GM19025 (cell line): Measurements from ENCODE around the gene SRMS.
"Not testable (repeated sequence)": the region's sequence is repeated elsewhere in the genome, so short reads cannot be mapped to it uniquely, and the experiment has no call there.

Experiments used
- ATAC-seq: cut with Tn5 transposase; IDR thresholded peaks from one replicate; pipeline ENCODE4 v1.9.1; 2021; ENCODE audit warnings: mild to moderate bottlenecking, low read depth, moderate library complexity; ENCODE audit not compliant: unreplicated experiment

Gene SRMS

DNA sequence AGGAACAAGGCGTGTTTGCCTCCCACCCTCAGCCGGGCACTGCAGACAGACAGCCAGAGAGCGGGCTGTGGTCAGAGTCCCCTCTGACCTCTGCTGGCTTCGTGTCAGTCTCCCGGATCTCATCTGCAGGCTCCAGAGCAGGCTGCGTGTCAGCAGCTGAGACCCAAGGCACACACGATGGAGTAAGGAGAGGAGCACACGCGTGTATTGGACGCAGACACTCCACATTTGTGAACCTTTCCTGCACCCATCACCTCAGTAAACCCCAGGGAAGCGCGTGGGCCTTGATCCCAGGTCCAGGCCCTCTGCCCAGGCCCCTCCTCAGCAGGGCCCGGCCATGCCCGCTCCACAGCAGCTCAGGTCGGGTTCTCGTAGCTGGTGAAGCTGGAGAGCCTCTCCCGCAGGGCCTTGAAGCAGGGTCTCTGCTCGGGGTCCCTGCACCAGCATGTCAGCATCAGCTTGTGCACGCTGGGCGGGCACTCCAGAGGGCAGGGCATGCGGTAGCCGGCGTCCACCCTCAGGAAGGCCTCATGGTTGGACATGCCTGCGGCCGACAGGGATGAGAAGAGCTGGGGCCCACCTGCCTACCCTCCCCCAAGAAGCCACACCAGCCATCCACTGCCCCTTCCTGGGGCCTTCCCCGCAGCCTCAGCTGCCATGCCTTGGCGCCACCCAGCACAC lies 18.2 kb downstream of the SRMS start:
- no peak for ATAC-seq

DNA sequence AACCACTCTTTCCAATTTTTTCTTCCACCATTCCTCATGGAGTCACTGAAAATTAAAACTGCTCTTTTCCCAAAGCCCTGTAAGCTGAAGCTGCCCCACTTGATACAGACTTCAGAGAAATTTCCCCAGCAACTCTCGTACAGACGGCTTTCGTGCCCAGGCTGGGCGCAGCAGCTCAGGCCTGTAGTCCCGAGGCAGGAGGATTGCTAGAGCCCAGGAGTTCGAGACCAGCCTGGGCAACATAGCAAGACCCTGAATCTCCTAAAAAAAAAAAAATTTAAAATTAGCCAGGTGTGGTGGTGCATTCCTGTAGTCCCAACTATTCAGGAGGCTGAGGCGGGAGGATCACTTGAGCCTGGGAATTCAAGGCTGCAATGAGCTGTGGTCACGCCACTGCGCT lies 20.4 kb downstream of the SRMS start:
- no peak for ATAC-seq

DNA sequence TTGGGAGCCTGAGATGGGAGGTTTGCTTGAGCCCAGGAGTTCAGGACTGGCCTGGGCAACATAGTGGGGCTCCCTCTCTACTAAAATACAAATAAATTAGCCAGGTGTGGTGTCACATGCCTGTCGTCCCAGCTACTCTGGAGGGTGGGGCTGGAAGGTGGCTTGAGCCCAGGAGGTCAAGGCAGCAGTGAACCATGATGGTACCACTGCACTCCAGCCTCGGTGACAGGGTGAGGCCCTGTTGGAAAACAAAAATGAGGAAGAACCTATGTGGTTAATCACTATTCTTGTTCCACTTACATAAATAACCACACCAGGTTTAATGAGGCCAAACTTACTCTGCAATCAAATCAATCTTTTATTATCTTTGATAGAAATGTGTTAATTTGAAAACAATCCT lies 21.6 kb downstream of the SRMS start:
- ATAC-seq = no peak

DNA sequence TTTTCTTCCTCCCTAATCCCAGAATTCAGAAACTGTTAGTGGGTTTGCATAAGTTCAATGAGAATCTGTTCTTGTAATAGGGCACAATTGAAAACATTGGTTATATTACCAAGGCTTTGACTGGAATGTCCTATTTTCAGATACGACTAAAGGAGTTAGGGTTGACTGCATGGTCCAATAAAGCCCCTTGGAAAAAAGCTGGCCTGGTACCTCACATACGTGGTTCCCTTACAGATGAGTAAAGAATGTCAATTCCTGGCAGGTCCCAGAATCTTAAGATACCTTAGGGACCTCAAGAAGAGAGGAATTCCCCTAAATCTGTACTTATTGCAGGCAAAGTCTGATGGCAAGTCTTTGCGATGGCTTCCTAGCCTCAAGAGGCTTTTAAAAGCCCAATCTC lies 22.4 kb downstream of the SRMS start:
- no peak for ATAC-seq

DNA sequence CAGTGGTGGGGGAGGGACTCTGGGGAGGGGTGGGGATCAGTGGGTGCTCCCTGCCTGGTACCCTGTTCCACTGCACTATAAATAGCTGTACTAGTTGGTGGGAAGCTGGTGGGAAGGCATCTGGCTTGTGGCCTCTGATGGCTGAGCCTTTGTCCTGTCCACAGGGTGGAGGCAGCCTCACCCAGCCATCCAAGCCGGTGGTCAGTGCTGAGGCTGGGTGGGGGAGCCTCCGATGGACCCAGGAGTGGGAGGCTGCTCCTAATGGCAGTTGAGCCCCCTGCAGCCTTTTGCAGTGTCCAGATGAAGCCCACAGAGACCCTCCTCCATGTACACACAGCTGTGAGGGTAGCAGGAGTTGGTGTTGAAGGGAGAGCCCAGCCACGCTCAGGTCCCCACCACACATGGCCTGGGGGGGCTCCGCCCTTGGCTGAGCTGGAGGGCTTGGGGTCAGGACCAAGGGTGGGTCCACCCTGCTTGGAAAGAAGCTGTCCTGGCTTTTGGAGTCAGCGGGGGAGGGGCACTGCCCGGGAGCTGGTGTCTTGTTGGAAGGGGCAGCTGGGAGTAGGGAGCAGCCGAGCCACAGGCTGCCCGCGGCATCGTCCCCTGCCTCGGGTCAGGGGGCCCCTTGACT lies 24.5 kb downstream of the SRMS start:
- ATAC-seq = no peak

DNA sequence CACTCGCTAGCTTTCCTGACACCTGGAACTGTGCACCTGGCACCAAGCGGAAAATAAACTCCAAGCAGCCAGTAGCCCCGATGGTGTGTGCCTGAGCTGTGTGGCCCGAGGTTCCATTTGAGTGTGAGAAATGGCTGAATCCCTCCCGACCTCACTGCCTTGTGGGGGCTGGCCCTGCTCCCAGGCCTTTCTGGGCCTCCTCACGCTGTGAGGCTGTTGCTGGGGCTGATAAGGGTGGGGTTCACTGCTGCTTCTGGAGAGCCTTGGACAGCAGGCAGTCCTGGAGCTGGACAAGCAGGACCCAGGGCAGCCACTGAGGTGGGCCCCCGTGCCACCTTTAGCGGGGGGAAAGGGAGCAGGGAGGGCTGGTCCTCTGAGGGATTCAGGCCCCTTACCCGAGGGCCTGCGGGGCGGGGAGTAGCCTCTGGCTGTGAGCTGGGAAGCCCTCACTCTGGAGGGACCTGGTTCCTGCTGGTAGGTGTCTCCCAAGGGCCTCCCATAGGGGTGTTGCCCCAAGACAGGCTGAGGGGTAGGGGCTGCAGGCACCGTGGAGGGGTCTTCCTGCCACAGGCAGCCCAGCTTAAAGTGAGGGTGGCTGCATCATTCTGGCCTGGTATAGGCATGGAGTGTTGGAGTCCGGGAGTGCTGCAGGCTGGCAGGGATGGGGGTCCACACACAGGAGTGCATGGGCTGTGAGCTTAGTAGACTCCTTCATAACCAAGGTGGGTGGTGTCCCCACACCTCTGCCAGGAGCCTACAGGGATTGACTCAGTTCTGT lies 25.3 kb downstream of the SRMS start:
- no peak for ATAC-seq

DNA sequence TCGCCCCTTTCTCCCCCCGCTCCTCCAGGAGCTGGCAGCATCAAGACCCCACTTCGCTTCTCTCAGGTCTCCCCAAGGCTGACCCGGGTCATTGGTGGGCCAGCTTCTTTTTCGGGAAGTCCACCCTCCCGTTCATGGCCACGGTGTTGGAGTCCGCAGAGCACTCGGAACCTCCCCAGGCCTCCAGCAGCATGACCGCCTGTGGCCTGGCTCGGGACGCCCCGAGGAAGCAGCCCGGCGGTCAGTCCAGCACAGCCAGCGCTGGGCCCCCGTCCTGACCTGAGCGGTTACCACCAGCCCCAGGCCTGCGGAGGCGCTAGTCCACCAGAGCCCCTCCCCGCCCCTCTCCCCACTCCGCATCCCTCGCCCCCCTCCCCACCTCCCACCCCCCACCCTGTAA lies 25.9 kb downstream of the SRMS start:
- ATAC-seq = no peak

DNA sequence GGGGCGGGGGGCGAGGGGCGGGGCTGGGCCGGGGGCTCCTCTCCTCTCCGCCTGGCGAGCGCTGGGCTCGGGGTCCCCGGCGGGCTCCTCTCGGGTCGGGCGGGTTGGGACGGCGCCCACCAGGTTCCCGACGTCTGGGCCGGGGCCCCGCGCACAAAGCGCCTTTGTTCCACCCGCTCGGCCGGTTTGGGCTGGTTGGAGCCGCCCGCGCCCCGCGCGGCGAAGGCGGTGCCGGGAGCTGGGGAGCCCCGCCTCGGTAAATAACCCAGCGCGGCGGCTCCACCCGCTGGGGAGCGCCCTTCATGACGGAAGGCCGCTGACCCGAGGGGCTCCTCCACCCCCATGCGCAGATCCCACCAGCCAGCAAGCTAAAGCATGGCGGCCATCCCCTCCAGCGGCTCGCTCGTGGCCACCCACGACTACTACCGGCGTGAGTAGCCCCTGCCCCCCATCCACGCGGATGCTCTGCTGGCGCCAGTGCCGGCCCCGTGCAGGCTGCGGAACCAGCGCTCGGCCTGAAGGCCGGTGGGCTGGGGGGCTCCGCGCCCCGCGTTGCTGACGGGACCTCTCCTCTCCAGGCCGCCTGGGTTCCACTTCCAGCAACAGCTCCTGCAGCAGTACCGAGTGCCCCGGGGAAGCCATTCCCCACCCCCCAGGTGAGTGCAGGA lies 26.5 kb downstream of the SRMS start:
- ATAC-seq = peak; percentile 48

DNA sequence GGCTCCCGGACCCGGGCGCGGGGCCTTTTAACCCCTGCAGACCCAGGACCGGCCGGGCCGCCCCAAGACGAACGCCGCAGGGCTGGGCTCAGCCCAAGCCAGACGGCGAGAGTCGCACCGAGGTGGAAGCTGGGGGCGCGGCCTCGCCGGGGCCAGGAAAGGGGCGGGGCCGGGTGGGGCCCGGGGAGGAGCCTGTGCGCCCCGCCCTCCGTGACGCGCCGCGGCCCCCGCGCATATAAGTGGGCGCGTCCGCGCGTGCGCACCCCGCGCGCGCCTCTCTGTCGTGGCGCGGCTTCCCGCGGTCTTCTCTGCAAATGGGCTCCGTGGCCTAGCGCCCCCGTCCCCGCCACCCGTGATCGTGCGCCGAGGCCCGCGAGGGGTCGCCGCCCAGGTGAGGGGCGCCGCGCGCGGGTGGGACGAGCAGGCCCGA lies 27.0 kb downstream of the SRMS start, which contains the start of gene PPDPF:
TSS of gene PPDPF (plus strand) at position 262 of the 430 bp plus-strand sequence. CDS start 544 bp downstream, outside the sequence.
- peak; percentile 78 for ATAC-seq

DNA sequence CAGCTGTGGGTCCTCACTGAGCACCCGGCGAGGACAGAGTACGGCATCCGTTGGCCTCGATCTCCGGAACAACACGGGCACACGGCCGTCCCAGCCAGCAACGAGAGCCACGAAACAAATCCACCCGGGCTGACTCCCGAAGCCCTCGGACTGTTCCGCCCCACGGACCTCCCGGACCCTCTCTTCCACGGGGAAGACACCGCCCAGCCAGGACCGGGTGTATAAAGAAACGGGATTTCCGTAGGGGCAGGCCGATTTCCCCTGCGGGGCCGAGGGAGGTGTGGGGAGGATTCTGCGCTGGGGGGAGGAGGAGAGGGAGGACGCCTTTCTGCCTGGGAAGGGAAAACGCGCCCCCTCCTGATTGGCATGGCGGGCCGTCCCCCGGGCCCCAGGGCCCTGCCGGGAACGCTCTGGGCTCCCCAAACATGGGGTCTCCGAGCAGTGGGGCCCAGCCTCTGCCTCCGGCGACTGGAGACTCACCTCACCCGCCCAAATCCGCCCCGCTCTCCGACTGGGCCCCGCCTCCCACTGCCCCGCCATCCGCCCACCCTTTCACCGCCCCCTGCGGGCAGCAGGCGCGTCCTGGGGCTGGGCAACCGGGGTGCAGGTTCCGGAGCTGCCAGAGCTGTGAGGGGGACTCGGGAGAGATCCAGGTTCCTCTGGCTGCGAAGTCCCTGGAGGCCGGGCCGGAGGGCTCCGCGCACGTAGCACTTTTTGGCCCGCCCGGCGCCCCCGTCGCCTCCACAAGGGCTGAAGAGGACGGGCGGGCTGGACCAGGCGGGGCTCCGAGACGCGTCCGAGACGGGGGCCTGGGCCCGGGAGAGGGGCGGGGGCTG lies 27.7 kb downstream of the SRMS start:
- peak; percentile 39 for ATAC-seq

DNA sequence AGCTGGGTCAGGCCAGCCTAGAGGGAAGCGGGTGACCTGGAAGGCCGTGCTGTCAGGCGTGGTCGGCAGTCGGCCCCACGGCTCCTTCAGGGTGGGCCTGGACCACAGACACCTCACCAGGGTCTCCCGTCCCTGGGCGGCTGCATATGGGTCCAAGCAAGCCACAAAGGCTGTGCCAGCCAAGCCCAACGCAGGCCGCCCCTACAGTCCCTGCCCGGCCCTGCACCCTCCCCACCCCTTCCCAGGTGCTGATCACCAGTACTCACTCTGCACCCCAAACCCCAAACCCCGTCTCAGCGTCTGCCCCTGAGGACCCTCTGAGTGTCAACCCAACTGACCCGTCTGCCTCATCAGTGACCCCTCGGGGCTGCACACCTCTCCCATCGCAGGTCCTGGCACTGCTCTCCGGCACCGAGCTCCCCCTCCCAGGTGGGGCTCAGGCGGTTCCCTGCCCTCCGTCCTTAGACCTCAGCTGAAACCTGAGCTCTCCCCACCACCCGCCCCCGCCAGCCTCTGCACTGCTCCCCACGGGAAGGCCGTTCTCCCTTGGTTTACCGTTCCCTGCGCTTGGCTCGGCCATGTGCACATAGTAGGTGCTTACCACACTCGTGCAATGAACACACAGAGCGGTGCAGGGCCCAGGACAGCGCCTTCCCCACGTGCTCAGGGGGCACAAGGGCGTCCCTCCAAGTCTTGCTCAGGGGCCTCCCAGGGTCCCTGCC lies 28.4 kb downstream of the SRMS start:
- ATAC-seq = no peak

DNA sequence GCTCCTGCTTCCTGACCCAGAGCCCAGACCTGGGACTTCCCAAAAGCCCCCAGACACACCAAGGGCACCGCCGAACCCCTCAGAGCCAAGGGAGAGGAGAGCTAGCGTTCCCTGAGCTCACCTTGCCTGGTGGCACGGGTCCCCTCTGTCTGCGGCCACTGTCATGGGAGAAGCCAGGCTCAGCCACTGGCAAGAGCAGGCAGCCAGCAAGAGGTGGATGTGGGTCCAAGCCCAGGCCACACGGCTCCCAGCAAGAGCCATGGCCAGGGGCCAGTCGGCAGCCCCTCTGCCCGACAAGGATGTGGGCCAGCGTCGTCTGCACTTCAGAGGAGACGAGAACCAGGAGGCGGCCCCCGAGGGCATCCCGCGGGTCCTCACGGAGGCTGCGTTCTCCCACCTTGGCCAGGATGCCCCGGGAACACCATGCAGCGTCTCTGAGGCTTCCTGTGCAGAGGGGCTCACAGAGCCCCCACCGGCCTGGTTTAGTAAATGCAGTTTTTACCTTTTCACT lies 29.1 kb downstream of the SRMS start:
- no peak for ATAC-seq

DNA sequence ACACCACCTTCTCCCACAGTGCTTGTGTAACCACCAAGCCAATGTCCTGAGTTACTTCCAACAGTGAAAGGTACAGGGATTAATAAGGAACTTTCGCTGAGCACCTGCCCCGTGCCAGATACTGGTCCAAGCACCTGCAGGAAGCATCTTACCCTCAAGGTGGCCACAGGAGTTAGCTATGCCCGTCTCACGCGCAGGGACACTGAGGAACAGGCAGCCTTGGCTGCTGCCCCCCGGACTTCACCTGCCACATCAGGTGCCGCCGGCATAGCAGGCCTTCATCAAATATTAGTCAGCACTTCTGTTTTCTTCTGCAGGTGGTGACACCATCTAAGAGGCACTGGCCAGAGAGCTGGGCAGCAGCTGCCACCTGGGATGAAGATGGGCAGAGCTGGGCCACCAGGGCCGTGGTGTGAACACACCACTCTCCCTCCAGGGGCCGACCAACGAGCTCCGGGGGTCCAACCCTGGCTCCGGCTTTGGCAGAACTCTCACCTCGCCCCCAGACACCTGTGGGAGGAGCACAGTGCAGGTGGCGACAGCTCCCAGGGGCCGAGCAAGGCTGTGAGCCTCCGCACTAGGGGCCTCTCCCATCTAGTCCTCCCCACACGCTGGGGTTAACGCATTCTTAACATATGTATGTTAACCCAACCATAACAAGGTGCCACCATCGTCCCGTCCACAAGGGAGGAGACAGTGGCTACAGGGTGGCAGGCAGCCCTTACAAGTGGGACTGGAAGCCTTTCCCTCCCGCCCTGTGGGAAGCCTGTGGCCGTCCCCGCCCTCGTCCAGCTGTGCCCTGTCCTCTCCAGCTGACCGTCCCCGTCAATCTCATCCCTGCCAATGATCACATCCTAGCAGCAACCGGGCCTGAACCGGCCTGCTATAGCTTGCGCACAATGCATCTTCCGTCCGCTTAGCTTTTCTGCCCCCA lies 29.9 kb downstream of the SRMS start:
- ATAC-seq = no peak

DNA sequence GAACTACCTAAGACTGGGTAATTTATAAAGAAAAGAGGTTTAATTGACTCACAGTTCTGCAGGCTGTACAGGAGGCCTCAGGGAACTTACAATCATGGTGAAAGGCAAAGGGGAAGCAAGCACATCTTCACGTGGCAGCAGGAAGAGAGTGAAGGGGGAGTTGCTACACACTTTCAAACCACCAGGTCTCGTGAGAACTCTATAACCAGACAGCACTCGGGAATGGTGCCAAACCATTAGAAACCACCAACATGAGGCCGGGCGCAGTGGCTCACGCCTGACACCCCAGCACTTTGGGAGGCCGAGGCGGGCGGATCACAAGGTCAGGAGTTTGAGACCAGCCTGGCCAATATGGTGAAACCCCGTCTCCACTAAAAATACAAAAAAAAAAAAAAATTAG lies 33.0 kb downstream of the SRMS start:
- ATAC-seq = not testable (repeated sequence)

DNA sequence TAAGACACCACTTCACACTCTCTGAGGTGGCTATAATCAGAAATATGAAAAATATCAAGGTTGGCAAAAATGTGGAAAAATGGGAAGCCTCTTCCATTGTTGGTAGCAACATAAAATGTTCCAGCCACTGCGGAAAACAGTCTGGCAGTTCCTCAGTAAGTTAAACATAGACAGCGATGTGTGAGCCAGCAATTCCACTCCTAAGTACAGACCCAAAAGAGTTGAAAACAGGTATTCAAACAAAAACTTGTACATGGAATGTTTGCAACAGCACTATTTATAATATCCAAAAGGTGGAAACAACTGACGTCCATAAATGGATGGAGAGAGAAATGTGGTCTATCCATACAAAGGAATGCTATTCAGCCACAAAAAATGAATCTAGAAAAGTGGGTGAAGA lies 34.3 kb downstream of the SRMS start:
- ATAC-seq = no peak

DNA sequence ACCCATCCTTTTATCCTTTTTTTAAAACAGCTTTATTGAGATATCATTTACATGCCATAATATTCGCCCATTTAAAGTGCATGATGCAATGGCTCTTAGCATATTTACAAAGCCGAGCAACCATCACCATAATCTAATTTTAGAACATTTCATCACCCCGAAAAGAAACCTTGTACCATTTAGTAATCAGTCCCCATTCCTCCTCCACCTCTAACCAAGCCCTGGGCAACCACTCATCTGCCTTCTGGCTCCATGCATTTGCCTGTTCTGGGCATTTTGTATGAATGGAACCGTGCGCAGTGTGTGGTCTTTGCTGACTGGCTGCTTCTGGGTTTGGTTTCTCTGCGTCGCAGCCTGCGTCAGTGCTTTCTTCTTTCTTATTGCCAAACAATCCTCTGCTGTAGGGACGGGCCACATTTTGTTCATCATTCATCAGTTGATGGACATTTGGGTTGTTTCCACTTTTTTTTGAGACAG lies 38.4 kb downstream of the SRMS start:
- ATAC-seq = no peak

DNA sequence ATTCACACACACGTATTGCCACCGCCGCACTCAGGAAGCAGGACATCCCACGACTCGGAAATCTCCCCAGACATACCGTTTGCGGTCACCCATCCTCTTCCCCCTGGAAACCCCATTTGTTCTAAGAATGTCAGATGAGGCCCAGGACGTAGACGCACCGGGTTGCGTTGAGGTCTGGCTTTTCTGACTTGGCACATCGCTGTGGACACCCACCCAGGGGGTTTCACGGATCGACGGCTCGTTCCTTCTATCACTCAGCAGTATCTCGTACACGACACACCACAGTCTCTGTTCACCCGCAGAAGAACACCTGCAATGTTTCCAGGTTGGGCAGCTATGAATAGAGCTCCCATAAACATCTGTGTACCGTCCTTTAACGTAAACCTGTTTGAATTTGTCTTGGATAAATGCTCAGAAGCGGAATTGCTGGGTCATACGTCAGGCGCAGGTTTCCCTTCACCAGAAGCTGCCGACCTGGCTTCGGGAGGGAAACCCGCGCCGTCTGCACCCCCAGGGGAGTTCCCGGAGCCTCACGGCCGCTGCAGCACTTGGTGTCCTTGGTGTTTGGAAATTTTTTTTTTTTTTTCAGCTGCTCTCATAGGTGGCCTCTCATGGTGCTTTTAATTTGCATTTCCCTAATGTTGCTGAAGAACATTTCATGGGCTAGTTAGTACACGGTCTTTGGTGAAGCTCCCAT lies 39.3 kb downstream of the SRMS start:
- no peak for ATAC-seq
